CD8-positive, alpha-beta memory T cell (primary cell): Measurements from ENCODE around the gene FYB2. TPM values are rescaled to one million over a fixed set of nuclear protein-coding genes. Genes with fewer than 3 reads are reported as not detected.

Experiments used
- CTCF ChIA-PET: fragments of 350-600 bp; sonication (Branson Sonifier 250); formaldehyde crosslinking; loops from one replicate; lab custom pipeline; 2021; ENCODE audit warnings: antibody characterized with exemption; lab: Charles Lee
- POLR2A ChIA-PET: fragments of 350-600 bp; sonication (Branson Sonifier 250); formaldehyde crosslinking; loops from one replicate; lab custom pipeline; 2021; ENCODE audit warnings: antibody characterized with exemption; lab: Charles Lee
- DNase-seq, 5 donors: peaks; one replicate each; pipeline versions ENCODE4 v3.0.0 to v3.0.0-alpha.2; 2020 to 2022; ENCODE audit warnings: mixed read lengths in 1 of 5
- H3K27ac ChIP-seq: one replicate; pipeline ENCODE4 v1.7.0; 2013; ENCODE audit warnings: low read depth, mild to moderate bottlenecking, low read length, moderate library complexity
- H3K27me3 ChIP-seq: 2 replicates; pipeline ENCODE4 v1.7.0; 2013; ENCODE audit warnings: low read length, mild to moderate bottlenecking; ENCODE audit not compliant: insufficient read depth, poor library complexity, severe bottlenecking
- H3K36me3 ChIP-seq: 2 replicates; pipeline ENCODE4 v1.7.0; 2013; ENCODE audit warnings: mild to moderate bottlenecking, low read length, moderate library complexity; ENCODE audit not compliant: insufficient read depth
- H3K4me1 ChIP-seq: 2 replicates; pipeline ENCODE4 v1.7.0; 2013; ENCODE audit warnings: mild to moderate bottlenecking, low read length, moderate library complexity; ENCODE audit not compliant: insufficient read depth
- H3K4me3 ChIP-seq: 2 replicates; pipeline ENCODE4 v1.7.0; 2013; ENCODE audit warnings: mild to moderate bottlenecking, low read length
- H3K9me3 ChIP-seq: 2 replicates; pipeline ENCODE4 v1.7.0; 2013; ENCODE audit warnings: mild to moderate bottlenecking, low read length
- H3K27ac Mint-ChIP-seq, 8 donors: one replicate each; pipeline ENCODE4 v1.8.0; 2020 to 2021; ENCODE audit warnings: mixed read lengths in 8 of 8, mild to moderate bottlenecking in 6 of 8, inconsistent platforms in 3 of 8, moderate library complexity in 3 of 8
- H3K27me3 Mint-ChIP-seq, 2 donors: one replicate each; pipeline ENCODE4 v1.8.0; 2020 to 2021; ENCODE audit warnings: mixed read lengths in 2 of 2, mild to moderate bottlenecking in 1 of 2, moderate library complexity in 1 of 2
- H3K36me3 Mint-ChIP-seq, 3 donors: one replicate each; pipeline ENCODE4 v1.8.0; 2020 to 2021; ENCODE audit warnings: mixed read lengths in 3 of 3, inconsistent platforms in 1 of 3, mild to moderate bottlenecking in 1 of 3
- H3K4me1 Mint-ChIP-seq, 3 donors: one replicate each; pipeline ENCODE4 v1.8.0; 2020 to 2021; ENCODE audit warnings: mixed read lengths in 3 of 3, inconsistent platforms in 1 of 3, mild to moderate bottlenecking in 1 of 3
- H3K4me3 Mint-ChIP-seq, 7 donors: one replicate each; pipeline ENCODE4 v1.8.0; 2020 to 2021; ENCODE audit warnings: mixed read lengths in 7 of 7, mild to moderate bottlenecking in 6 of 7, moderate library complexity in 4 of 7, inconsistent platforms in 2 of 7
- H3K9me3 Mint-ChIP-seq, 5 donors: one replicate each; pipeline ENCODE4 v1.8.0; 2020 to 2022; ENCODE audit warnings: mixed read lengths in 5 of 5, mild to moderate bottlenecking in 3 of 5, moderate library complexity in 2 of 5, inconsistent platforms in 1 of 5
- polyA plus RNA-seq: library from polyadenylated mRNA; unstranded; fragments of 300-500 nt; fragmentation: Illumina TruSeq; gene quantifications from one replicate; pipeline ENCODE4 v1.2.3, GENCODE V29; 2021
- total RNA-seq, 2 experiments: library from RNA; stranded (reverse); gene quantifications; one replicate each; pipeline ENCODE4 v1.2.3, GENCODE V29; 2021

The FYB2 gene
- total and polyA plus RNA-seq, 3 experiments from 2014 or later: not detected

DNA sequence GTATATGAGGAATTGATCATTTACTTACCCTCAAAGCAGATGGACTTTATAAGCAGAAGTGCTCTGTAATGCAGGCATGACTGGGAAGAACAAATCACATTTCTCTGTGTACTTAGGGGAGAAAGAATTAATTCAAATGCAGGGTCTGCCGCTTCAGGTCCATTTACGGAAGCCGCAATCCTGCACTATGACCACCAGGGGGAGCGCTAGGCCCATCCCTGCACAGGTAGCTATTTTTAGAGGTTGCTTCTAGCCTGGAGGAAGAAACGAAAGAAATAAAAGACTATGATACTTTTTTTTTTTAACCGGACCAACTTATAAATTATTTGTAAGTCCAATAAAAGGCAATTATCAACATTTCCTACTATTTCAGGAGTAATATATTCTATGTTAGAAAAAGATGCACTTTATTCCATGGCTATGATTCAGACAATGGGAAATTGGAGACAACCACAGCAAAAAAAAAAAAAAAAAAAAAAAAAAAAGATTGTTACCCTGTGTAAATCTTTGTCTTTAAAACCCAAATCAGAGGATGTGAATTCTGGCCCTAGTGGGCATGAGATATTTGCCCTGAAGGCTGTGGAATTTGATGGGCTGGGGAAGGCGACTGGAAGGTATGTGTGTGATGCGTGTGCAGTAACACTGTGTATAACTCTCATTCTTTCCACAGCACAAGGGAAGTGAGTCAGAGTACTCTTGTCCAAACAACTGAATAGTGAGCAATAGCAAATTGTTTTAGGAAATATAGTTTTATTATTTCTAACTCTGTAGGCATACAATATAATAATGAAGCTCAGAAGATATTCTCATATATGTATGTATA, 12.9 kb upstream of the FYB2 start:
- H3K4me1 ChIP-seq: no peaks in the 10 kb centered on the region
- Mint-ChIP-seq H3K4me1 (peaks cover 4 to 8% (median 8%) of the 10 kb centered on the region in 3 donors), H3K27ac (no peak overlapping the region), H3K4me3 (peak overlapping the region in 1 of 7 donors; percentile 43), H3K9me3 (no peaks in the 10 kb centered on the region), H3K36me3 (no peaks in the 10 kb centered on the region), H3K27me3 (peaks cover 4 to 16% of the 10 kb centered on the region in 2 donors)
- no peaks in the 10 kb centered on the region for H3K9me3 ChIP-seq
- ChIA-PET CTCF (interaction anchor here (0.9 to 3.7 kb wide), 7 partner anchors 11 to 1719 kb away, joined by 3 to 16 read pairs (median 4); partner anchors contain the start of genes FYB2 and OMA1), POLR2A (no interaction called here)
- no peaks in the 10 kb centered on the region for H3K36me3 ChIP-seq
- H3K27ac ChIP-seq: no peak overlapping the region
- H3K4me3 ChIP-seq: no peak overlapping the region
- DNase-seq: peak; percentile 46 to 70 (median 55)
- H3K27me3 ChIP-seq: no peaks in the 10 kb centered on the region

GRCh38 chr1:56830052-56830451, 10.8 kb upstream of the FYB2 start:
- no peaks in the 10 kb centered on the region for H3K36me3 ChIP-seq
- DNase-seq: no peak
- ChIA-PET CTCF (interaction anchor here (0.7 to 3.7 kb wide), 2 partner anchors 10 to 28 kb away, joined by 3 to 16 read pairs; partner anchors contain the start of gene FYB2), POLR2A (no interaction called here)
- no peak overlapping the region for H3K4me3 ChIP-seq
- Mint-ChIP-seq H3K4me3 (no peak overlapping the region), H3K27ac (no peak overlapping the region), H3K4me1 (peaks cover 4 to 8% (median 8%) of the 10 kb centered on the region in 3 donors), H3K9me3 (no peaks in the 10 kb centered on the region), H3K36me3 (no peaks in the 10 kb centered on the region), H3K27me3 (peaks cover 2 to 16% of the 10 kb centered on the region in 2 donors)
- H3K9me3 ChIP-seq: no peaks in the 10 kb centered on the region
- H3K27ac ChIP-seq: no peak overlapping the region
- no peaks in the 10 kb centered on the region for H3K27me3 ChIP-seq
- no peaks in the 10 kb centered on the region for H3K4me1 ChIP-seq

DNA sequence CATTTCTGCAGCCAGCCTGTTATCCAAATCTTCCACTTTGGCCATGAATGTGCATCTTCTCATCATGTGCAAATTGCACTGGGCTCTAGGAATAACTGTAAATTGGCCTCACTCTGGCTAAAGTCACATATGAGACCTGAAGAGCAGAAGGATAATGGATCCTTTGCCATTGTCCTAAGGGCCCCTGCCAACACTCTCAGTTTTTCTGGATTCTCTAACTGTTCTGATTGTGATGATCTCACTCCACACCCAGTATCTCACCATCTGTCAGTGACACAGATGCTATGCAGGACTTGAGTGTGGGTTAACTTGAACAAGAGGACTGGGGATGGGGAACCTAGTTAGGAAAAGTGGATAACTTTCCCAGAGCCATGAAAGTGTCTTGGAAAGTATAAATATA, 8.5 kb upstream of the FYB2 start:
- peaks cover 4 to 8% (median 8%) of the 10 kb centered on the region in 3 donors for H3K4me1 Mint-ChIP-seq
- H3K36me3 Mint-ChIP-seq: no peaks in the 10 kb centered on the region
- CTCF ChIA-PET: no interaction called here
- POLR2A ChIA-PET: no interaction called here
- no peak overlapping the region for H3K27ac Mint-ChIP-seq
- no peak overlapping the region for H3K27ac ChIP-seq
- no peaks in the 10 kb centered on the region for H3K36me3 ChIP-seq
- H3K4me3 ChIP-seq: no peak overlapping the region
- H3K27me3 Mint-ChIP-seq: peaks cover 4 to 21% of the 10 kb centered on the region in 2 donors
- H3K9me3 ChIP-seq: no peaks in the 10 kb centered on the region
- no peaks in the 10 kb centered on the region for H3K27me3 ChIP-seq
- no peaks in the 10 kb centered on the region for H3K9me3 Mint-ChIP-seq
- no peak for DNase-seq
- no peaks in the 10 kb centered on the region for H3K4me1 ChIP-seq
- no peak overlapping the region for H3K4me3 Mint-ChIP-seq

- H3K4me3 Mint-ChIP-seq: no peak overlapping the region
- no peaks in the 10 kb centered on the region for H3K4me1 Mint-ChIP-seq
- peaks cover 10 to 15% of the 10 kb centered on the region in 2 donors for H3K27me3 Mint-ChIP-seq
- no peaks in the 10 kb centered on the region for H3K9me3 ChIP-seq
- POLR2A ChIA-PET: no interaction called here
- CTCF ChIA-PET: no interaction called here
- H3K4me1 ChIP-seq: no peaks in the 10 kb centered on the region
- no peaks in the 10 kb centered on the region for H3K27me3 ChIP-seq
- H3K36me3 ChIP-seq: no peaks in the 10 kb centered on the region
- no peak for DNase-seq
- no peaks in the 10 kb centered on the region for H3K9me3 Mint-ChIP-seq
- no peak overlapping the region for H3K4me3 ChIP-seq
- H3K27ac ChIP-seq: no peak overlapping the region
- H3K36me3 Mint-ChIP-seq: no peaks in the 10 kb centered on the region
- no peak overlapping the region for H3K27ac Mint-ChIP-seq
Observed at GRCh38 chr1:56825436-56825835, 6.2 kb upstream of the FYB2 start.

DNA sequence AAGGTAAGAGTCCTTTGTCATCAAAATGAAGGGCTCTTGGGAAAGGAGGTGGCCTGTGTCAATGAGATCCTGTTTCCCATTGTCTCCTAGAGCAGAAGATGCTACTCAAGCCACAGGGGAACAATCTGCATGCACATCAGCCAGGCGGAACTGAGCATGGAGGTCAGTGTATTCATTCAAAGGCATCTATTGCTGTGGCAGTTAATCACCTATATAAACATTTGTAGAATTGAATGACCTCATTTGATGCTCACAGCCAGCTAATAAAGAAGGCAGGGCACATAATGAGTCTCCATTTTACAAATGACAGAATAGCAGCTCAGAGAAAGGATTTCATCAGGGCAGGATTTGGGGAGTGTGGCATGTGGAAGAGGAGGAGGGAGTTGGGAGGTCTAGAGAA, 5.7 kb upstream of the FYB2 start:
- no peak for DNase-seq
- no peak overlapping the region for H3K4me3 ChIP-seq
- H3K36me3 Mint-ChIP-seq: no peaks in the 10 kb centered on the region
- H3K9me3 Mint-ChIP-seq: no peaks in the 10 kb centered on the region
- H3K36me3 ChIP-seq: no peaks in the 10 kb centered on the region
- no peaks in the 10 kb centered on the region for H3K4me1 Mint-ChIP-seq
- no peak overlapping the region for H3K27ac Mint-ChIP-seq
- H3K9me3 ChIP-seq: no peaks in the 10 kb centered on the region
- H3K27me3 Mint-ChIP-seq: peaks cover 10 to 19% of the 10 kb centered on the region in 2 donors
- no peak overlapping the region for H3K27ac ChIP-seq
- H3K27me3 ChIP-seq: no peaks in the 10 kb centered on the region
- POLR2A ChIA-PET: no interaction called here
- CTCF ChIA-PET: no interaction called here
- no peaks in the 10 kb centered on the region for H3K4me1 ChIP-seq
- no peak overlapping the region for H3K4me3 Mint-ChIP-seq

- Histone ChIP-seq H3K27me3 (no peaks in the 10 kb centered on the region), H3K9me3 (no peaks in the 10 kb centered on the region), H3K4me1 (no peaks in the 10 kb centered on the region), H3K27ac (no peak overlapping the region), H3K4me3 (no peak overlapping the region), H3K36me3 (no peaks in the 10 kb centered on the region)
- ChIA-PET POLR2A (no interaction called here), CTCF (no interaction called here)
- no peak overlapping the region for H3K27ac Mint-ChIP-seq
- no peak overlapping the region for H3K4me3 Mint-ChIP-seq
- no peaks in the 10 kb centered on the region for H3K4me1 Mint-ChIP-seq
- H3K36me3 Mint-ChIP-seq: no peaks in the 10 kb centered on the region
- H3K9me3 Mint-ChIP-seq: no peaks in the 10 kb centered on the region
- DNase-seq: no peak
- peaks cover 10 to 15% of the 10 kb centered on the region in 2 donors for H3K27me3 Mint-ChIP-seq
Observed at GRCh38 chr1:56824271-56824670, 5.1 kb upstream of the FYB2 start.

DNA sequence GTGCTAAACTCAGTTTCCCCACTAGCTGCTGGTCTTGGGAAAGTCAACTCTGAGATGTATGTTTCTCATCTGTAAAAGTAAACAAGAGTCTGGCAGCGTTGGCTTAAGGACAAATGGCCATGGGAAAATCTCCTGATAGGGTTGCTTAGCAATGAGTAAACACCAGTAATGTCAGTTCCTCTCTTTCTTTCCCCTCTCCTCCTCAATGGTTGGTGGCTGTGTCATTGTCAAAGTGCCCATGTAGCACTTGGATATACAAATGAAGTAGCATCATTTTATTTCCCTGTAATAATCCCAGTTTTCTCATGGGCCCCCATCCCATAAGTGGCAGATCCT, 2.2 kb upstream of the FYB2 start:
- no peaks in the 10 kb centered on the region for H3K4me1 Mint-ChIP-seq
- peaks cover 8 to 22% of the 10 kb centered on the region in 2 donors for H3K27me3 Mint-ChIP-seq
- Histone ChIP-seq H3K4me1 (no peaks in the 10 kb centered on the region), H3K4me3 (no peak overlapping the region), H3K36me3 (no peaks in the 10 kb centered on the region), H3K27me3 (no peaks in the 10 kb centered on the region), H3K9me3 (no peaks in the 10 kb centered on the region), H3K27ac (no peak overlapping the region)
- H3K27ac Mint-ChIP-seq: no peak overlapping the region
- no peak overlapping the region for H3K4me3 Mint-ChIP-seq
- no peaks in the 10 kb centered on the region for H3K36me3 Mint-ChIP-seq
- CTCF ChIA-PET: interaction anchor here (1.4 to 2.7 kb wide), 3 partner anchors 10 to 22 kb away, joined by 3 to 16 read pairs (median 3); no protein-coding TSS in a partner anchor
- POLR2A ChIA-PET: no interaction called here
- DNase-seq: no peak
- no peaks in the 10 kb centered on the region for H3K9me3 Mint-ChIP-seq

DNA sequence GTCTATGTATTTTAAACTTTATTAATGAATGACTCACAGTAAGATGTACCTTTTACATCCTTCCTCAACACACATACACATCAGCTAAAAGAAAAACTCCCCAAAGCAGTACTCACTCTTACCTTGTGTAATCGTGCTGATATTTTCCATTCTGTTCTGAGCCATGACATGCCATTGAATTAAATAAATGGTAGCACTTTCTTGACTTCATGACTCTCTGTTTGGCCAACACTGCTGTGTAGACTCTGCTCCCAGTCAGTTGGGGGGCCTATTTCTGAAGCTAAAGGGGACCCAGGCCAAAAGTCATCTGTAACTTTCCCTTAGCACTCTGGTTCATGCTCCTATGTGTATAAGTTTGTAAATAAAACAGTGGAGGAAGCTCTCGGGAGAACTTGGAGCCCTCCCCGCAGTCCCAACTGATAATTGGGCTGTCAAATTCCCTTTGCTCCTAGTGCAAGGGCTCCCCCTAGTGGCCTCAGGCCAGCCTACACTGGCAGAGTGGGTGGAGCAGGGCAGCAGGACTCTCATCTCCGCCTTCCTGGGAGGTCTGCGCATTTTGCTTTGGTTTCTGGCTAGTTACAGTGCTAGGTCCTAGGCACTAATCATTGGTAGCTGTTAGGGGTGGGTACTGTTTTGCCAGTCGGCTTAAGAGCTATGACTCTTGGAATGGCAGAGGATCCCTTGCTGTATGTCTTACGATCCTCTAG, 1.7 kb upstream of the FYB2 start:
- Histone ChIP-seq H3K4me3 (no peak overlapping the region), H3K27me3 (no peaks in the 10 kb centered on the region), H3K27ac (no peak overlapping the region), H3K9me3 (no peaks in the 10 kb centered on the region), H3K36me3 (no peaks in the 10 kb centered on the region), H3K4me1 (no peaks in the 10 kb centered on the region)
- Mint-ChIP-seq H3K36me3 (no peaks in the 10 kb centered on the region), H3K27me3 (peaks cover 8 to 22% of the 10 kb centered on the region in 2 donors), H3K9me3 (no peaks in the 10 kb centered on the region), H3K27ac (no peak overlapping the region), H3K4me1 (no peaks in the 10 kb centered on the region), H3K4me3 (no peak overlapping the region)
- DNase-seq: peak; percentile 6 to 55 (median 36)
- POLR2A ChIA-PET: no interaction called here
- CTCF ChIA-PET: interaction anchor here (0.6 to 2.7 kb wide), 4 partner anchors 10 to 22 kb away, joined by 3 to 16 read pairs (median 3); no protein-coding TSS in a partner anchor
